Measurements from ENCODE around the gene MIB1. TPM values are rescaled to one million over a fixed set of nuclear protein-coding genes. Genes with fewer than 3 reads are reported as not detected.

MIB1 gene
- total RNA-seq, 1 donor = 64.4 TPM

- no peaks in the 10 kb centered on the region for H3K27me3 ChIP-seq (ENCODE audit: insufficient read depth, low read length)
- H3K4me3 ChIP-seq (ENCODE audit: insufficient read depth, low read length) = no peak overlapping the region
- no peak for DNase-seq (ENCODE audit: insufficient read length, low spot score, missing footprints)
- no peaks in the 10 kb centered on the region for H3K9me3 ChIP-seq (ENCODE audit: low read depth, low read length)
- no peak overlapping the region for H3K27ac ChIP-seq (ENCODE audit: low read depth, low read length)
- no peaks in the 10 kb centered on the region for H3K4me1 ChIP-seq (ENCODE audit: insufficient read depth, low read length)
- H2AFZ ChIP-seq (ENCODE audit: low read length) = no peak overlapping the region
- no peaks in the 10 kb centered on the region for H4K20me1 ChIP-seq (ENCODE audit: insufficient read depth, low read length)
- no peak overlapping the region for H3K4me2 ChIP-seq (ENCODE audit: insufficient read depth, low read length)
- peaks cover 31% of the 10 kb centered on the region for H3K36me3 ChIP-seq (ENCODE audit: insufficient read depth, low read length)
- H3K79me2 ChIP-seq (ENCODE audit: insufficient read depth, low read length) = no peaks in the 10 kb centered on the region
- TF ChIP-seq, protein P1, sequence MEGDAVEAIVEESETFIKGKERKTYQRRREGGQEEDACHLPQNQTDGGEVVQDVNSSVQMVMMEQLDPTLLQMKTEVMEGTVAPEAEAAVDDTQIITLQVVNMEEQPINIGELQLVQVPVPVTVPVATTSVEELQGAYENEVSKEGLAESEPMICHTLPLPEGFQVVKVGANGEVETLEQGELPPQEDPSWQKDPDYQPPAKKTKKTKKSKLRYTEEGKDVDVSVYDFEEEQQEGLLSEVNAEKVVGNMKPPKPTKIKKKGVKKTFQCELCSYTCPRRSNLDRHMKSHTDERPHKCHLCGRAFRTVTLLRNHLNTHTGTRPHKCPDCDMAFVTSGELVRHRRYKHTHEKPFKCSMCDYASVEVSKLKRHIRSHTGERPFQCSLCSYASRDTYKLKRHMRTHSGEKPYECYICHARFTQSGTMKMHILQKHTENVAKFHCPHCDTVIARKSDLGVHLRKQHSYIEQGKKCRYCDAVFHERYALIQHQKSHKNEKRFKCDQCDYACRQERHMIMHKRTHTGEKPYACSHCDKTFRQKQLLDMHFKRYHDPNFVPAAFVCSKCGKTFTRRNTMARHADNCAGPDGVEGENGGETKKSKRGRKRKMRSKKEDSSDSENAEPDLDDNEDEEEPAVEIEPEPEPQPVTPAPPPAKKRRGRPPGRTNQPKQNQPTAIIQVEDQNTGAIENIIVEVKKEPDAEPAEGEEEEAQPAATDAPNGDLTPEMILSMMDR (IDR thresholded peaks at IDR 0.05; ENCODE audit: extremely low read depth, low read depth, low read length) = no peak
Observed at GRCh38 chr18:21865043-21865442, 124.5 kb downstream of the MIB1 start.

- Histone ChIP-seq H3K27ac (ENCODE audit: low read depth, low read length) (no peak overlapping the region), H3K27me3 (ENCODE audit: insufficient read depth, low read length) (no peaks in the 10 kb centered on the region), H3K4me1 (ENCODE audit: insufficient read depth, low read length) (no peaks in the 10 kb centered on the region), H3K4me3 (ENCODE audit: insufficient read depth, low read length) (no peak overlapping the region), H2AFZ (ENCODE audit: low read length) (no peak overlapping the region), H3K36me3 (ENCODE audit: insufficient read depth, low read length) (peaks cover 20% of the 10 kb centered on the region), H3K4me2 (ENCODE audit: insufficient read depth, low read length) (no peak overlapping the region), H3K9me3 (ENCODE audit: low read depth, low read length) (no peaks in the 10 kb centered on the region), H4K20me1 (ENCODE audit: insufficient read depth, low read length) (no peaks in the 10 kb centered on the region), H3K79me2 (ENCODE audit: insufficient read depth, low read length) (no peaks in the 10 kb centered on the region)
- DNase-seq (ENCODE audit: insufficient read length, low spot score, missing footprints) = no peak
- TF ChIP-seq, protein P1 (IDR thresholded peaks at IDR 0.05; ENCODE audit: extremely low read depth, low read depth, low read length) = no peak
Observed at GRCh38 chr18:21868770-21869169, 128.2 kb downstream of the MIB1 start.

- H3K36me3 ChIP-seq (ENCODE audit: insufficient read depth, low read length) = no peaks in the 10 kb centered on the region
- DNase-seq (ENCODE audit: insufficient read length, low spot score, missing footprints) = no peak
- no peak overlapping the region for H2AFZ ChIP-seq (ENCODE audit: low read length)
- H3K9me3 ChIP-seq (ENCODE audit: low read depth, low read length) = no peaks in the 10 kb centered on the region
- no peak overlapping the region for H3K27ac ChIP-seq (ENCODE audit: low read depth, low read length)
- H3K4me2 ChIP-seq (ENCODE audit: insufficient read depth, low read length) = no peak overlapping the region
- TF ChIP-seq, protein P1 (IDR thresholded peaks at IDR 0.05; ENCODE audit: extremely low read depth, low read depth, low read length) = no peak
- H3K79me2 ChIP-seq (ENCODE audit: insufficient read depth, low read length) = no peaks in the 10 kb centered on the region
- H3K27me3 ChIP-seq (ENCODE audit: insufficient read depth, low read length) = no peaks in the 10 kb centered on the region
- no peaks in the 10 kb centered on the region for H4K20me1 ChIP-seq (ENCODE audit: insufficient read depth, low read length)
- no peak overlapping the region for H3K4me3 ChIP-seq (ENCODE audit: insufficient read depth, low read length)
- no peaks in the 10 kb centered on the region for H3K4me1 ChIP-seq (ENCODE audit: insufficient read depth, low read length)
Observed at GRCh38 chr18:21889570-21889969, 149.0 kb downstream of the MIB1 start.

DNA sequence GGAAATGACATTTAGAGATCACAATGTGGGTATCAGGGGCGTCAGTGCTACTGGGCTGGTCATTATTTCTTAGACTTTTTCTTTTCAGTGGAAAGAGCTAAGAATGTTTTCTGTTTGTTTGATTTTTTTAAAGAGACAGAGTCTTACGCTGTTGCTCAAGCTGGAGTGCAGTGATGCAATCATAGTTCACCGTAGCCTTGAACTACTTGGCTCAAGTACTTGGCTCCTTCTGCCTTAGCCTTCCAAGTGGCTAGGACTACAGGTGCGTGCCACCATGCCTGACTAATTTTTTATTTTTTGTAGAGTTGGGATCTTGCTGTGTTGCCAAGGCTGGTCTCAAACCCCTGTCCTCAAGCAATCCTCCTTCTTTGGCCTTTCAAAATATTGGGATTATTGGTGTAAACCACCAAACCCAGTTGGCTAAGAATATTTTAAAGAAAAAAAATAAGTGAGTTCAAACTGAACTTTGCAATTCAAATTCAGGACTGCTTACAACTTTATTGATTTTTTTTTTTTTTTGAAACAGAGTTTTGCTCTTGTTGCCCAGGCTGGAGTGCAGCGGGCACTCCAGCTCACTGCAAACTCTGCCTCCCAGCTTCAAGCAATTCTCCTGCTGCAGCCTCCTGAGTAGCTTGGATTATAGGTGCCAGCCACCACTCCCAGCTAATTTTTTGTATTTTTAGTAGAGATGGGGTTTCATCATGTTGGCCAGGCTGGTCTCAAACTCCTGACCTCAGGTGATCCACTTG, 154.2 kb downstream of the MIB1 start:
- DNase-seq (ENCODE audit: insufficient read length, low spot score, missing footprints) = no peak
- Histone ChIP-seq H3K4me2 (ENCODE audit: insufficient read depth, low read length) (no peak overlapping the region), H3K36me3 (ENCODE audit: insufficient read depth, low read length) (no peaks in the 10 kb centered on the region), H3K4me1 (ENCODE audit: insufficient read depth, low read length) (no peaks in the 10 kb centered on the region), H3K79me2 (ENCODE audit: insufficient read depth, low read length) (no peaks in the 10 kb centered on the region), H3K9me3 (ENCODE audit: low read depth, low read length) (no peaks in the 10 kb centered on the region), H3K27ac (ENCODE audit: low read depth, low read length) (no peak overlapping the region), H3K4me3 (ENCODE audit: insufficient read depth, low read length) (no peak overlapping the region), H3K27me3 (ENCODE audit: insufficient read depth, low read length) (peaks cover 6% of the 10 kb centered on the region), H4K20me1 (ENCODE audit: insufficient read depth, low read length) (no peaks in the 10 kb centered on the region), H2AFZ (ENCODE audit: low read length) (no peak overlapping the region)
- TF ChIP-seq, protein P1 (IDR thresholded peaks at IDR 0.05; ENCODE audit: extremely low read depth, low read depth, low read length) = no peak
